ENCODE data around the gene BMP6. TPM values are rescaled to one million over a fixed set of nuclear protein-coding genes. Genes with fewer than 3 reads are reported as not detected.

The BMP6 gene
- total RNA-seq = 0.14 and 0.46 TPM in 2 replicates

GRCh38 chr6:7725849-7726415 is at the start of gene BMP6:
Gene BMP6 (plus strand): TSS chr6:7726099. CDS start chr6:7726956, 857 bp downstream.

DNA sequence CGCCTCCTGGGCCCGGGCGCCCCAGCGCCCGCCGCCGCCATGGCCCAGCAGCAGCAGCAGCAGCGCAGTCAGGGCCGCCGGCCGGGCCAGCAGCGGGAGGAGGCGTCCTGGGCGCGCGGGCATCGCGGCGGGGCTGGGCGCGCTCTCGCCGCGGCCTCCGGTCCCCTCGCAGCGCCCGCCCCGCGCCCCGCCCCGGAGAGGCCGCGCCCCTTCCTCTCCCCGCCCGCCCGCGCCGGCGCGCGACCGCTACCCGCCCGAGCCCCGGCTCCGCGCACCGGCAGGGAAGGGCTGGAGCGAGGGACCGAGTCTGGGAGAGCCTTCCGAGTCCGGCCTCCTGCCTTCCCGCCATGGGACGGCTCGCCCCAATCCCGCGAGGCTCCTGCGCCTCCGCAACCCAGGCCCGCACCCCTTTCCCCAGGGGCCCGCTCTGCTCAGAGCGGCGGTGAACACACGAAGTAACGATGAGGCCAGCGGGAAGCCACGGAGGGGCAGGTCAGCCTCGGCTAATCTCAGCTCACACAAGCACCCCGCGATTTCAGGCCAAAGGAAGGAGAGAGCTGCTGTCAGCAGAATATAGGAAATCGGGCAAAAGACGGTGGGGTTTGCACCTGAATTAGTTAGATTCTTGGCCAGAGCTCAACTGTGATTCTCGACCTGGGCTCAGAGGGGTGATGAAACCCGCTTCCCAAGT is 184.9 kb downstream of the BMP6 start, which contains the start of gene TXNDC5:
TXNDC5 (minus strand) TSS at position 135 of the 691 bp plus-strand sequence; CDS start at position 123, 12 bp downstream.

Other genes with a start within 250 kb of the BMP6 start
- gene DSP, start 184.4 kb upstream of the BMP6 start, total RNA-seq = 585 and 745 TPM in 2 replicates
- 5.8 and 7.6 TPM in 2 replicates for gene SNRNP48, start 135.9 kb upstream of the BMP6 start, total RNA-seq
- 136 and 173 TPM in 2 replicates for gene TXNDC5, start 184.7 kb downstream of the BMP6 start, total RNA-seq